Activated CD8-positive, alpha-beta T cell treated with anti-CD3 and anti-CD28 coated beads for 36 hours (primary cell): Measurements from ENCODE around the gene PSMA1. TPM values are rescaled to one million over a fixed set of nuclear protein-coding genes. Genes with fewer than 3 reads are reported as not detected.

Source experiments
- ATAC-seq: fragments of 200-7000 bp; cut with Tn5 transposase; one replicate; pipeline ENCODE4 v1.10.0; 2021; ENCODE audit warnings: mild to moderate bottlenecking, moderate library complexity
- CTCF ChIA-PET: fragments of 350-600 bp; sonication (Branson Sonifier 250); formaldehyde crosslinking; loops from one replicate; lab custom pipeline; 2021; ENCODE audit warnings: antibody characterized with exemption; lab: Charles Lee
- POLR2A ChIA-PET: fragments of 350-600 bp; sonication (Branson Sonifier 250); formaldehyde crosslinking; loops from one replicate; lab custom pipeline; 2021; ENCODE audit warnings: antibody characterized with exemption; lab: Charles Lee
- DNase-seq: peaks from one replicate; pipeline ENCODE4 v3.0.0-alpha.2; 2020
- H3K27ac Mint-ChIP-seq: one replicate; pipeline ENCODE4 v1.8.0; 2021; ENCODE audit warnings: mild to moderate bottlenecking, mixed read lengths
- H3K27me3 Mint-ChIP-seq: one replicate; pipeline ENCODE4 v1.8.0; 2021; ENCODE audit warnings: mixed read lengths
- H3K36me3 Mint-ChIP-seq: one replicate; pipeline ENCODE4 v1.8.0; 2021; ENCODE audit warnings: low read depth, mixed read lengths
- H3K4me1 Mint-ChIP-seq: one replicate; pipeline ENCODE4 v1.8.0; 2021; ENCODE audit warnings: low read depth, mixed read lengths
- H3K4me3 Mint-ChIP-seq: one replicate; pipeline ENCODE4 v1.8.0; 2021; ENCODE audit warnings: mild to moderate bottlenecking, moderate library complexity, mixed read lengths
- H3K9me3 Mint-ChIP-seq: one replicate; pipeline ENCODE4 v1.8.0; 2021; ENCODE audit warnings: mixed read lengths
- intact Hi-C: fragments of 100-400 bp; cut with micrococcal nuclease; formaldehyde crosslinking; loops from one replicate; pipeline ENCODE4 v1.10.0; 2022
- total RNA-seq, 2 experiments: library from RNA; stranded (reverse); gene quantifications; one replicate each; pipeline ENCODE4 v1.2.3, GENCODE V29; 2021
- TF ChIP-seq, protein P1 (sequence below): fragments of 200-600 bp; IDR thresholded peaks from one replicate; pipeline ENCODE4 v1.8.0; 2022; ENCODE audit warnings: antibody characterized with exemption, mild to moderate bottlenecking

Gene PSMA1
- total RNA-seq, 2 experiments from 2014 or later: 329 to 338 TPM

DNA sequence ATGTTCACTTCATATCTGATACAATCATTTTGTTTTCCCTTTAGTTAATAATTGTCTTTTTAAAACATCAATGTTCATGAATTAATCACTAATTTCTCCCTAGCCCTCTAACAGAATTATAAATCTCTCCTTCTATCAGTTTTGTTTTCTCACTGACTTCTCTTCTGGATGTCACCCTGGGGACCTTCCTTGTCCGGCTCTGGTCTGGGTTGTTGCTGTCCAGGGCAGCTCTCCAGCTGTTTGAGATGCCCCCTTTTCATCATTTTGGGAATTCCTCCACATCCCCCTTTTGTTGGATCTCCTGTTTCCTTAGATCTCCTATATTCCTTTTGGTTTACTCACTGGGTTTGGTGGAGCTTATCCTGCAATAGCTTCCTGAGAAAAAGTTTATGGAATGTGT is 35.6 kb upstream of the PSMA1 start:
- peaks cover 36% of the 10 kb centered on the region for H3K4me1 Mint-ChIP-seq
- ChIA-PET POLR2A (no interaction called here), CTCF (interaction anchor here (1.3 kb wide), 1 partner anchor 10 kb away, joined by 6 read pairs; no protein-coding TSS in a partner anchor)
- H3K9me3 Mint-ChIP-seq: peaks cover 2% of the 10 kb centered on the region
- H3K27ac Mint-ChIP-seq: peak overlapping the region; percentile 85
- no peak for ATAC-seq
- intact Hi-C loops: no loop called here
- H3K36me3 Mint-ChIP-seq: peaks cover 48% of the 10 kb centered on the region
- H3K27me3 Mint-ChIP-seq: no peaks in the 10 kb centered on the region
- DNase-seq: no peak
- H3K4me3 Mint-ChIP-seq: peak overlapping the region; percentile 5
- TF ChIP-seq, protein P1, sequence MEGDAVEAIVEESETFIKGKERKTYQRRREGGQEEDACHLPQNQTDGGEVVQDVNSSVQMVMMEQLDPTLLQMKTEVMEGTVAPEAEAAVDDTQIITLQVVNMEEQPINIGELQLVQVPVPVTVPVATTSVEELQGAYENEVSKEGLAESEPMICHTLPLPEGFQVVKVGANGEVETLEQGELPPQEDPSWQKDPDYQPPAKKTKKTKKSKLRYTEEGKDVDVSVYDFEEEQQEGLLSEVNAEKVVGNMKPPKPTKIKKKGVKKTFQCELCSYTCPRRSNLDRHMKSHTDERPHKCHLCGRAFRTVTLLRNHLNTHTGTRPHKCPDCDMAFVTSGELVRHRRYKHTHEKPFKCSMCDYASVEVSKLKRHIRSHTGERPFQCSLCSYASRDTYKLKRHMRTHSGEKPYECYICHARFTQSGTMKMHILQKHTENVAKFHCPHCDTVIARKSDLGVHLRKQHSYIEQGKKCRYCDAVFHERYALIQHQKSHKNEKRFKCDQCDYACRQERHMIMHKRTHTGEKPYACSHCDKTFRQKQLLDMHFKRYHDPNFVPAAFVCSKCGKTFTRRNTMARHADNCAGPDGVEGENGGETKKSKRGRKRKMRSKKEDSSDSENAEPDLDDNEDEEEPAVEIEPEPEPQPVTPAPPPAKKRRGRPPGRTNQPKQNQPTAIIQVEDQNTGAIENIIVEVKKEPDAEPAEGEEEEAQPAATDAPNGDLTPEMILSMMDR: no peak

DNA sequence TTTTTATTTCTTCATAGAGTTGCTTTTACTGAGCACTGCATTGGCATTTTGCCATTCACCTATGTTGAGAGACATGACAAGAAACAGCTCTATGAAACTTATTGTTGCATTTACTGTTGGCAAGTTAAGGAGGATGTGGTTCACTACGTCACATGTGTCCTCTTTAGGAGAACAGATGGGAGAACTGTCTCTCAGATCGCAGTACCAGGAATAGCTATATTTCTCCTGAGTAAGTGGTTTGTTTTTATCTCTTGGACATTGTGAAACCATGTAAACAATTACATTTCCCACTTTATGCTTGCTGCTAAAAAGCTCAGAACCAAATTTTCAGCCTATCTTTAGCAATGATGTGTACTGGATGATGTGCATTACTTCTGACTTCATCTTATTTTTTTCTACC is 34.8 kb upstream of the PSMA1 start:
- Mint-ChIP-seq H3K4me1 (peaks cover 36% of the 10 kb centered on the region), H3K36me3 (peaks cover 52% of the 10 kb centered on the region)

DNA sequence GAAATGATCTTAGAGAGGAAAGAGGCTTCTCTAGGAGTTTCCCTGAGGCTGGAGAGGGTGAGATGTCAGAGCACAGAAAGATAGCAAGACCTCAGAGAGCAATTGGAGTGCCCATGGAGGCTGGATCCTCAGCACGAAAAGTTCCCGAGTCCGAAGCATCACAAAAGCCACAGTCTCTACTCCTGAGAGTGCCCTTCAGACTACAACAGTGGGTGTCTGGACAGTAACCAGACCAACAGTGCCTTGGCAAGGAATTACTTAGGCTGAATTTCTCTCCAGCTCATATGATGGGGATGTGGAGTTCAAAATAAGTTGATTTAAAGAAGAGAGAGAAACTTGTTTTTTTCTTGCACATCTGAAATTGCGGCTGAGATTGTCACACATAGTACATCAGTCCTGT is 31.9 kb upstream of the PSMA1 start:
- no peaks in the 10 kb centered on the region for H3K27me3 Mint-ChIP-seq
- intact Hi-C loops: no loop called here
- H3K9me3 Mint-ChIP-seq: peaks cover 2% of the 10 kb centered on the region
- no peak overlapping the region for H3K27ac Mint-ChIP-seq
- ChIA-PET CTCF (interaction anchor here (0.6 to 1.3 kb wide), 2 partner anchors 14 to 564 kb away, joined by 3 to 4 read pairs; no protein-coding TSS in a partner anchor), POLR2A (no interaction called here)
- DNase-seq: no peak
- H3K4me1 Mint-ChIP-seq: peaks cover 28% of the 10 kb centered on the region
- no peak overlapping the region for H3K4me3 Mint-ChIP-seq
- no peak for ATAC-seq
- peaks cover 35% of the 10 kb centered on the region for H3K36me3 Mint-ChIP-seq
- TF ChIP-seq, protein P1: no peak

More for the DNA sequence above, 34.8 kb upstream of the PSMA1 start:
- H3K27ac Mint-ChIP-seq: peak overlapping the region; percentile 85
- TF ChIP-seq, protein P1: no peak
- intact Hi-C loops: no loop called here
- peak; percentile 16 for DNase-seq
- CTCF ChIA-PET: interaction anchor here (1.0 to 1.1 kb wide), 3 partner anchors 9 to 17 kb away, joined by 3 to 4 read pairs (median 3); no protein-coding TSS in a partner anchor
- POLR2A ChIA-PET: interaction anchor here (0.7 kb wide), 1 partner anchor 90 kb away, joined by 4 read pairs; no protein-coding TSS in a partner anchor
- H3K27me3 Mint-ChIP-seq: no peaks in the 10 kb centered on the region
- peak; percentile 86 for ATAC-seq
- H3K4me3 Mint-ChIP-seq: no peak overlapping the region
- peaks cover 2% of the 10 kb centered on the region for H3K9me3 Mint-ChIP-seq

DNA sequence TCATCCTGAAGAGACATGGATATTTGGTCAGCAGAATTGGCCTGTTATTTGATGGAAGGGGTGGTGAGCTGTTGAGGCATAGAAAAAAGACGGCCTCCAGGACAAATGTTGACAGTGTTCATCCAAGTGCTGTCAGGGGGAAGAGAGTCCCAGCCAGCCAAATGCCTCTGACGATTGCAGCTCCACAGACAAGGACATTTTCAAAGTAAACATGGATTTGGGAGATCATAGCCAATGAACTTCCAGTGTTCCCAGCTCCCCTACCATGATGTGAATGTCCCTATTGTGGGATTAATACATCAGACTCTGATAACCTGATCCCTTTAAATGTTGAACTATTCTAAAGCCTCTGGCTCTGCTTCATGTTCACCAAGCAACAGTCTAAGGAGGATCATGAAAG is 31.2 kb upstream of the PSMA1 start:
- H3K9me3 Mint-ChIP-seq: peaks cover 2% of the 10 kb centered on the region
- intact Hi-C loops: no loop called here
- ChIA-PET CTCF (interaction anchor here (0.6 kb wide), 1 partner anchor 565 kb away, joined by 4 read pairs; no protein-coding TSS in a partner anchor), POLR2A (no interaction called here)
- peaks cover 33% of the 10 kb centered on the region for H3K36me3 Mint-ChIP-seq
- peaks cover 30% of the 10 kb centered on the region for H3K4me1 Mint-ChIP-seq
- TF ChIP-seq, protein P1: no peak
- H3K27me3 Mint-ChIP-seq: no peaks in the 10 kb centered on the region
- H3K27ac Mint-ChIP-seq: no peak overlapping the region
- no peak overlapping the region for H3K4me3 Mint-ChIP-seq
- no peak for ATAC-seq
- no peak for DNase-seq

DNA sequence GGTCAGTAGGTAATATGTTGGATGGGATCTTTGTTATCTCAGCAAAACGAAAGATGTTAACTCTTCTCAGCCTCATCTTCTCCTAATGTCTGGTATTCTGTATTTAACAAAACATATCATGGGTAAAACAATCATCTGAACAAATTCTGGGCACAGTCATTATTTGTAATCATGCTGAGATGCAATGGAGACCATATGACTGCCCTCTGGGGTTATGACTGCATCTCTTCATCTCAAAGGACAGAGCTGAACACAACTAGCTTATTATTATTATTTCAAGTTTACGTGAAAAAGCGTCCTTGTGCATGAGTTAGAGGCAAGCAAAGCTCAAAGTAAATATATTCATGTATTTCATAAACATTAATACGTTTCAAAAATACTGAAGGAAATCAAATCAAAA is 29.7 kb upstream of the PSMA1 start:
- Mint-ChIP-seq H3K4me1 (peaks cover 27% of the 10 kb centered on the region), H3K4me3 (no peak overlapping the region), H3K27ac (no peak overlapping the region), H3K36me3 (peaks cover 33% of the 10 kb centered on the region), H3K9me3 (peaks cover 3% of the 10 kb centered on the region), H3K27me3 (no peaks in the 10 kb centered on the region)
- no peak for ATAC-seq
- intact Hi-C loops: no loop called here
- TF ChIP-seq, protein P1: no peak
- POLR2A ChIA-PET: no interaction called here
- CTCF ChIA-PET: interaction anchor here (1.1 kb wide), 1 partner anchor 103 kb away, joined by 3 read pairs; no protein-coding TSS in a partner anchor
- no peak for DNase-seq
